GM23338 (cell line): ENCODE results near the gene GRM2. TPM values are rescaled to one million over a fixed set of nuclear protein-coding genes. Genes with fewer than 3 reads are reported as not detected.

Experiments
- ATAC-seq: fragments of 200-7000 bp; cut with Tn5 transposase; 3 replicates; pipeline ENCODE4 v1.9.1; 2020
- DNase-seq: peaks from one replicate; pipeline ENCODE4 v3.0.0-alpha.2; 2015; ENCODE audit warnings: low spot score
- H2AFZ ChIP-seq: fragments of 200-600 bp; sonication (generic); 2 replicates; pipeline ENCODE4 v1.8.0; 2016; ENCODE audit warnings: antibody characterized with exemption, mild to moderate bottlenecking, moderate library complexity
- H3F3A ChIP-seq: fragments of 200-600 bp; sonication (generic); replicated peaks from 2 replicates; pipeline ENCODE4 v1.8.0; 2017; ENCODE audit warnings: antibody characterized with exemption, mixed run types, low read depth
- H3K27ac ChIP-seq: fragments of 200-600 bp; sonication (generic); 2 replicates; pipeline ENCODE4 v1.6.1; 2016; ENCODE audit warnings: low read depth
- H3K27me3 ChIP-seq: fragments of 200-600 bp; sonication (generic); 2 replicates; pipeline ENCODE4 v1.8.0; 2016; ENCODE audit warnings: mild to moderate bottlenecking, mixed run types, moderate library complexity; ENCODE audit not compliant: insufficient read depth
- H3K36me3 ChIP-seq: fragments of 200-600 bp; sonication (generic); 2 replicates; pipeline ENCODE4 v1.8.0; 2016; ENCODE audit warnings: mild to moderate bottlenecking; ENCODE audit not compliant: insufficient read depth
- H3K4me1 ChIP-seq: fragments of 200-600 bp; sonication (generic); 2 replicates; pipeline ENCODE4 v1.8.0; 2016; ENCODE audit warnings: mild to moderate bottlenecking, moderate library complexity; ENCODE audit not compliant: insufficient read depth
- H3K4me2 ChIP-seq: fragments of 200-600 bp; sonication (generic); 2 replicates; pipeline ENCODE4 v1.7.1; 2017; ENCODE audit warnings: mixed run types
- H3K4me3 ChIP-seq: fragments of 200-600 bp; sonication (generic); 2 replicates; pipeline ENCODE4 v1.6.1; 2016; ENCODE audit warnings: mixed run types
- H3K79me2 ChIP-seq: fragments of 200-600 bp; sonication (generic); replicated peaks from 2 replicates; pipeline ENCODE4 v1.8.0; 2017; ENCODE audit warnings: mild to moderate bottlenecking; ENCODE audit not compliant: insufficient read depth
- H3K9me2 ChIP-seq: fragments of 200-600 bp; sonication (generic); 2 replicates; pipeline ENCODE4 v1.8.0; 2017; ENCODE audit not compliant: insufficient read depth
- H4K20me1 ChIP-seq: fragments of 200-600 bp; sonication (generic); replicated peaks from 2 replicates; pipeline ENCODE4 v1.8.0; 2017; ENCODE audit warnings: mild to moderate bottlenecking; ENCODE audit not compliant: insufficient read depth
- H3K27ac Mint-ChIP-seq: 2 replicates; pipeline ENCODE4 v1.8.0; 2020; ENCODE audit warnings: inconsistent platforms, mild to moderate bottlenecking, moderate library complexity, mixed read lengths
- H3K27me3 Mint-ChIP-seq: 3 replicates; pipeline ENCODE4 v1.8.0; 2022; ENCODE audit warnings: low read depth, mild to moderate bottlenecking, moderate library complexity, mixed read lengths, inconsistent platforms; ENCODE audit not compliant: insufficient read depth, poor library complexity
- H3K36me3 Mint-ChIP-seq: 3 replicates; pipeline ENCODE4 v1.8.0; 2021; ENCODE audit warnings: low read depth, mild to moderate bottlenecking, inconsistent platforms, moderate library complexity, mixed read lengths
- H3K4me1 Mint-ChIP-seq: 3 replicates; pipeline ENCODE4 v1.8.0; 2020; ENCODE audit warnings: mild to moderate bottlenecking, inconsistent platforms, mixed read lengths
- H3K4me3 Mint-ChIP-seq: 3 replicates; pipeline ENCODE4 v1.8.0; 2021; ENCODE audit warnings: moderate library complexity, mild to moderate bottlenecking, inconsistent platforms, mixed read lengths
- H3K9me3 Mint-ChIP-seq: 3 replicates; pipeline ENCODE4 v1.8.0; 2020; ENCODE audit warnings: moderate library complexity, mild to moderate bottlenecking, inconsistent platforms, mixed read lengths
- CREB1 ChIP-seq: fragments of 250-450 bp; sonication (Bioruptor Pico); IDR thresholded peaks from 2 replicates; pipeline ENCODE4 v1.5.0; 2020; ENCODE audit warnings: low read depth, mild to moderate bottlenecking, moderate library complexity
- ETS1 ChIP-seq: IDR thresholded peaks from 2 replicates; pipeline ENCODE4 v1.6.1; 2016; ENCODE audit warnings: antibody characterized with exemption
- EZH2 ChIP-seq: fragments of 200-600 bp; sonication (generic); IDR thresholded peaks from one replicate; pipeline ENCODE4 v1.8.0; 2017; ENCODE audit warnings: antibody characterized with exemption, mild to moderate bottlenecking, low read depth; ENCODE audit not compliant: unreplicated experiment
- EZH2phosphoT487 ChIP-seq: fragments of 200-600 bp; sonication (generic); IDR thresholded peaks from one replicate; pipeline ENCODE4 v1.8.1; 2018; ENCODE audit warnings: antibody characterized with exemption; ENCODE audit not compliant: unreplicated experiment
- NANOG ChIP-seq: IDR thresholded peaks from 2 replicates; pipeline ENCODE4 v1.6.1; 2016; ENCODE audit warnings: antibody characterized with exemption, borderline replicate concordance
- POLR2AphosphoS5 ChIP-seq: IDR thresholded peaks from 2 replicates; pipeline ENCODE4 v1.6.1; 2016; ENCODE audit warnings: antibody characterized with exemption, low read depth
- ZNF462 ChIP-seq: fragments of 250-450 bp; sonication (Bioruptor Pico); IDR thresholded peaks from 2 replicates; pipeline ENCODE4 v1.5.0; 2020; ENCODE audit warnings: mild to moderate bottlenecking, moderate library complexity
- polyA plus RNA-seq: library from polyadenylated mRNA; unstranded; fragments of >200 nt; fragmentation: Nextera tagmentation; extraction: Ambion mirVana; gene quantifications from 2 replicates; pipeline ENCODE4 v1.2.1, GENCODE V29; 2016
- total RNA-seq: library from RNA; depleted of rRNA; stranded (reverse); fragments of >200 nt; shearing (Covaris generic); gene quantifications from 2 replicates; pipeline ENCODE4 v1.2.3, GENCODE V29; 2014
- TF ChIP-seq, protein P1 (sequence below): IDR thresholded peaks from one replicate; pipeline ENCODE4 v1.6.1; 2018; ENCODE audit warnings: antibody characterized with exemption; ENCODE audit not compliant: unreplicated experiment

The GRM2 gene
- total and polyA plus RNA-seq, 2 experiments from 2014 or later: 2.1 to 5.1 TPM

DNA sequence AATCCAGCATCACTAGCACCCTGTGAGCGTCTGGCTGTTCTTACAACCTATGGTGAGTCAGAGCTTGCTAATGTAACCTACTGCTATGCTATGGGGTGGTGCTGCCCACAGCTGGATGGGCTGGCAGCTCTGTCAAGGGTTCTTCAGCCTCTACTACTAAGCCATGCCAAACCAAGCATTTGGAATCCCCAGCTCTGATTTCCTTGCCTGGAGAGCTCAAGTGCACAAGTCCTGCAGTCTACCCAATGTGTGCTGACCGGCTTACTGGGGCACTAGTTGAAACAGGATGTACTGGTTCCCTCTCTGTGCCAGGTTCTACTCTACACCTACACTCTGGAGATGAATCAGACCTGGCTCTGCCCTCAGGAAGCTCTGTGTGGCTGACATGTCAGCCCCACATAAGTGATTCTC is 31.7 kb upstream of the GRM2 start:
- Histone ChIP-seq H4K20me1 (no peaks in the 10 kb centered on the region), H3K27ac (no peak overlapping the region), H3F3A (peaks cover 10% of the 10 kb centered on the region; the same call in 1 of the 2 replicates), H2AFZ (no peak overlapping the region), H3K79me2 (no peaks in the 10 kb centered on the region), H3K4me1 (peaks cover 9% of the 10 kb centered on the region; the same call in 1 of the 2 replicates), H3K4me2 (no peak overlapping the region), H3K4me3 (no peak overlapping the region), H3K36me3 (no peaks in the 10 kb centered on the region), H3K27me3 (no peaks in the 10 kb centered on the region), H3K9me2 (no peaks in the 10 kb centered on the region)
- H3K4me1 Mint-ChIP-seq: peaks cover 22% of the 10 kb centered on the region
- peaks cover 16% of the 10 kb centered on the region for H3K27me3 Mint-ChIP-seq
- no peaks in the 10 kb centered on the region; the same call in 2 of the 3 replicates for H3K36me3 Mint-ChIP-seq
- H3K9me3 Mint-ChIP-seq: no peaks in the 10 kb centered on the region
- TF ChIP-seq NANOG (no peak), ETS1 (no peak), EZH2 (no peak), EZH2phosphoT487 (no peak), CREB1 (CRISPR knock-in tag) (no peak), POLR2AphosphoS5 (no peak)
- ATAC-seq: no peak
- no peak for DNase-seq
- no peak overlapping the region for H3K27ac Mint-ChIP-seq
- no peak overlapping the region for H3K4me3 Mint-ChIP-seq

DNA sequence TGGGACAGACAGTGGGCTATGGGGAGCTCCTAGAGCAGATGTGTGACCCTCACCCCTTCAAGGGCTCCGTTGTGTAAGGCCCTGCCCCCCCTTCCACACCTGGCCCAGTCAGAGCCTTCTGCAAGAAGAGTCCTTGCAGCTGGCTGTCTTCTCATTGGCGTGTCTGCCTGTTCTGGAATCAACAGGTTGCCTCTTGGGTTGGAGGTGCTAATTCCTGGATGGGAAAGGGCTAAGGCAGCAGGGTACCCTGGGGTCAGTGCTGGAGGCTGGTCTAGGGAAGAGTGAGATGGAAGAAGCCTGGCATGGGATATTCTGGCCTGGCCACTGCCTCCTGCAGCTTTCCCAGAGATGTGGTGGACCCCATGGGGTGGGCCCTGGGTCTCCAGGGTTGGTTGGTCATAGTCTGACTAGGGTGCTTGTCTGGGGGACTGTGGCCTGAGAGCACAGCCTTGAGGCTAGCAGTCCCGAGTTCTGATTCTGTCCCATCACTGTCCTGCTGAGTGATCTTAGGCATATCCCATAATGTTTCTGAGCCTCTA is 30.7 kb upstream of the GRM2 start:
- H2AFZ ChIP-seq: no peak overlapping the region
- no peak for DNase-seq
- Mint-ChIP-seq H3K9me3 (no peaks in the 10 kb centered on the region), H3K27ac (no peak overlapping the region), H3K27me3 (peaks cover 11% of the 10 kb centered on the region), H3K4me1 (peaks cover 23% of the 10 kb centered on the region), H3K36me3 (no peaks in the 10 kb centered on the region; the same call in 2 of the 3 replicates), H3K4me3 (no peak overlapping the region)
- no peaks in the 10 kb centered on the region for H3K9me2 ChIP-seq
- H3K4me2 ChIP-seq: no peak overlapping the region
- H3K79me2 ChIP-seq: no peaks in the 10 kb centered on the region
- H3F3A ChIP-seq: peaks cover 4% of the 10 kb centered on the region; the same call in 1 of the 2 replicates
- no peak overlapping the region for H3K27ac ChIP-seq
- no peaks in the 10 kb centered on the region for H4K20me1 ChIP-seq
- H3K27me3 ChIP-seq: no peaks in the 10 kb centered on the region
- ATAC-seq: no peak
- no peak for TF ChIP-seq EZH2
- no peak for TF ChIP-seq EZH2phosphoT487
- TF ChIP-seq ETS1: no peak
- no peak for TF ChIP-seq POLR2AphosphoS5
- TF ChIP-seq, protein P1, sequence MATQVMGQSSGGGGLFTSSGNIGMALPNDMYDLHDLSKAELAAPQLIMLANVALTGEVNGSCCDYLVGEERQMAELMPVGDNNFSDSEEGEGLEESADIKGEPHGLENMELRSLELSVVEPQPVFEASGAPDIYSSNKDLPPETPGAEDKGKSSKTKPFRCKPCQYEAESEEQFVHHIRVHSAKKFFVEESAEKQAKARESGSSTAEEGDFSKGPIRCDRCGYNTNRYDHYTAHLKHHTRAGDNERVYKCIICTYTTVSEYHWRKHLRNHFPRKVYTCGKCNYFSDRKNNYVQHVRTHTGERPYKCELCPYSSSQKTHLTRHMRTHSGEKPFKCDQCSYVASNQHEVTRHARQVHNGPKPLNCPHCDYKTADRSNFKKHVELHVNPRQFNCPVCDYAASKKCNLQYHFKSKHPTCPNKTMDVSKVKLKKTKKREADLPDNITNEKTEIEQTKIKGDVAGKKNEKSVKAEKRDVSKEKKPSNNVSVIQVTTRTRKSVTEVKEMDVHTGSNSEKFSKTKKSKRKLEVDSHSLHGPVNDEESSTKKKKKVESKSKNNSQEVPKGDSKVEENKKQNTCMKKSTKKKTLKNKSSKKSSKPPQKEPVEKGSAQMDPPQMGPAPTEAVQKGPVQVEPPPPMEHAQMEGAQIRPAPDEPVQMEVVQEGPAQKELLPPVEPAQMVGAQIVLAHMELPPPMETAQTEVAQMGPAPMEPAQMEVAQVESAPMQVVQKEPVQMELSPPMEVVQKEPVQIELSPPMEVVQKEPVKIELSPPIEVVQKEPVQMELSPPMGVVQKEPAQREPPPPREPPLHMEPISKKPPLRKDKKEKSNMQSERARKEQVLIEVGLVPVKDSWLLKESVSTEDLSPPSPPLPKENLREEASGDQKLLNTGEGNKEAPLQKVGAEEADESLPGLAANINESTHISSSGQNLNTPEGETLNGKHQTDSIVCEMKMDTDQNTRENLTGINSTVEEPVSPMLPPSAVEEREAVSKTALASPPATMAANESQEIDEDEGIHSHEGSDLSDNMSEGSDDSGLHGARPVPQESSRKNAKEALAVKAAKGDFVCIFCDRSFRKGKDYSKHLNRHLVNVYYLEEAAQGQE: no peak
- no peak for TF ChIP-seq ZNF462 (CRISPR knock-in tag)
- no peaks in the 10 kb centered on the region for H3K36me3 ChIP-seq
- H3K4me3 ChIP-seq: no peak overlapping the region
- peaks cover 9% of the 10 kb centered on the region; the same call in 1 of the 2 replicates for H3K4me1 ChIP-seq
